Bronchial epithelial cell (primary cell): ENCODE results near the gene RET. TPM values are rescaled to one million over a fixed set of nuclear protein-coding genes. Genes with fewer than 3 reads are reported as not detected.

Experiments used
- DNase-seq: peaks from one replicate; pipeline ENCODE4 v3.0.0-alpha.2; 2010; ENCODE audit warnings: low read depth
- FAIRE-seq: peaks from 2 replicates; lab custom pipeline; 2011; peaks lifted over from hg19 to GRCh38; lab: Jason Lieb, UNC
- H3K27me3 ChIP-seq: 2 replicates; pipeline ENCODE4 v1.5.1; 2011; ENCODE audit warnings: low read length; ENCODE audit not compliant: control insufficient read depth, insufficient read depth
- H3K36me3 ChIP-seq: 2 replicates; pipeline ENCODE4 v1.5.1; 2011; ENCODE audit warnings: low read length; ENCODE audit not compliant: control insufficient read depth, insufficient read depth
- H3K4me3 ChIP-seq: 2 replicates; pipeline ENCODE4 v1.5.1; 2011; ENCODE audit warnings: mild to moderate bottlenecking, low read depth, low read length, control low read depth
- total RNA-seq: library from RNA; depleted of rRNA; stranded (reverse); fragments of >200 nt; gene quantifications from 2 replicates; pipeline ENCODE4 v1.2.1, GENCODE V29; 2014
- TF ChIP-seq, protein P1 (sequence below): IDR thresholded peaks from 2 replicates; pipeline ENCODE4 v1.5.1; 2011; ENCODE audit warnings: mild to moderate bottlenecking, moderate library complexity, low read length, control low read depth, inconsistent platforms; ENCODE audit not compliant: insufficient read depth, severe bottlenecking

RET gene
- total RNA-seq, 1 donor from 2014 or later: 0.53 TPM

DNA sequence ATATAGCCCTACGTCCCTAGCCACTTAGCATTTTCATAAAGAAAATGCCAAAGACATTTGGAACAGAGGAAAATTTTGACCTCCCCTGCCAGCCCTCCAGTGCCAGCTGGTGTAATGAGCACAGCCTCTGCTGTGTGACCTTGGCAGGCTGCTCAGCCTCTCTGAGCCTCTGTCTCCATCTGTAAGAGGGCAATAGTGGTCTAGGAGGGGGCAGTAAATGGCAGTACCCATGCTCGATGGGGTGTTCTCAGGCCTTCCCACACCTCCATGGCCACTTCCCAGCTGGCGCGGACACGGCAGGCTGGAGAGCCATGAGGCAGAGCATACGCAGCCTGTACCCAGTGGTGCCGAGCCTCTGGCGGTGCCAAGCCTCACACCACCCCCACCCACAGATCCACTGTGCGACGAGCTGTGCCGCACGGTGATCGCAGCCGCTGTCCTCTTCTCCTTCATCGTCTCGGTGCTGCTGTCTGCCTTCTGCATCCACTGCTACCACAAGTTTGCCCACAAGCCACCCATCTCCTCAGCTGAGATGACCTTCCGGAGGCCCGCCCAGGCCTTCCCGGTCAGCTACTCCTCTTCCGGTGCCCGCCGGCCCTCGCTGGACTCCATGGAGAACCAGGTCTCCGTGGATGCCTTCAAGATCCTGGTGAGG is 37.3 kb downstream of the RET start:
- Histone ChIP-seq H3K36me3 (no peaks in the 10 kb centered on the region), H3K27me3 (no peaks in the 10 kb centered on the region), H3K4me3 (no peak overlapping the region)
- TF ChIP-seq, protein P1, sequence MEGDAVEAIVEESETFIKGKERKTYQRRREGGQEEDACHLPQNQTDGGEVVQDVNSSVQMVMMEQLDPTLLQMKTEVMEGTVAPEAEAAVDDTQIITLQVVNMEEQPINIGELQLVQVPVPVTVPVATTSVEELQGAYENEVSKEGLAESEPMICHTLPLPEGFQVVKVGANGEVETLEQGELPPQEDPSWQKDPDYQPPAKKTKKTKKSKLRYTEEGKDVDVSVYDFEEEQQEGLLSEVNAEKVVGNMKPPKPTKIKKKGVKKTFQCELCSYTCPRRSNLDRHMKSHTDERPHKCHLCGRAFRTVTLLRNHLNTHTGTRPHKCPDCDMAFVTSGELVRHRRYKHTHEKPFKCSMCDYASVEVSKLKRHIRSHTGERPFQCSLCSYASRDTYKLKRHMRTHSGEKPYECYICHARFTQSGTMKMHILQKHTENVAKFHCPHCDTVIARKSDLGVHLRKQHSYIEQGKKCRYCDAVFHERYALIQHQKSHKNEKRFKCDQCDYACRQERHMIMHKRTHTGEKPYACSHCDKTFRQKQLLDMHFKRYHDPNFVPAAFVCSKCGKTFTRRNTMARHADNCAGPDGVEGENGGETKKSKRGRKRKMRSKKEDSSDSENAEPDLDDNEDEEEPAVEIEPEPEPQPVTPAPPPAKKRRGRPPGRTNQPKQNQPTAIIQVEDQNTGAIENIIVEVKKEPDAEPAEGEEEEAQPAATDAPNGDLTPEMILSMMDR: no peak
- DNase-seq (no peak), FAIRE-seq (no peak)

DNA sequence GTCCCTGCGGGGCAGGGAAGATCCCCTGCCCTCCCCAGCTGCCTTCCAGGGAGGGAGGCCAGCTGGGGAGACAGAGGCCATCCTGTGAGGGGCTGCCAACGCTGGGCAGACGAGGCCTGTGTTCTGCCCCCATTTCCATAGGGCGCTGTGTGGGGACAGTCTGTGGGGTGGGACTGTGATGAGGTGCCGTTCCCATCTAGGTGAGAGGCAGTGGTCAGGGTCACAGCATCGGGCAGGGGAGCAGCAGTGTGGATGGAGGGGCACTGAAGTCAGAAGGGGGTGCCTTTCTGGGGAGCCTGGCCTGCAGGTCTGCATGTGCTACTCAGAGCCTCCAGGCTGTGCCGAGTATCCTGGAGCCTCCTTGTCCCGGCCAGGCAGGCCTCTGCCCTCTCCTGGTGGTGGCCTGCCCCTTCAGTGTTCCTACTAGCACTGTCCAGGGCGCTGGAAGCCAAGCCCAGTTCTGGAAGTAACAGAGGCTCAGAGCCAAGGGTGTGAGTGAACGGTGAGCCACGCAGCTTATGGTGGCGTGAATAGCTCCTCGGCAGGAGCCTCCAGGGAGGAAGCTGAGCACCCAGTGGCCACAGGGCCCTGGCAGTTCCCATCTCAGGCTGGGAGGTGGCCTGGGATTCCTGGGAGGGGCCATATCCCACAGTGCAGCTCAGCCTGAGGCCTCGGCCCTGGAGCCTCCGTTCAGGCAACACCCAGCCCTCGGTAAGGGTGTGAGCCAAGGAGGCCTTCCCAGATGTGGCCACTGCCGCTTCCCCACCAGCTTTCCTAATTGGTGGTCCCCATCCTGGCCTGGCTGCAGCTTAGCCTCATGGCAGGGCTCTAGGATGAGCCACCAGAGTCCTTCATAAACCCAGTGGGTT is 38.1 kb downstream of the RET start:
- Histone ChIP-seq H3K36me3 (no peaks in the 10 kb centered on the region), H3K27me3 (no peaks in the 10 kb centered on the region), H3K4me3 (no peak overlapping the region)
- DNase-seq (no peak), FAIRE-seq (no peak)
- TF ChIP-seq, protein P1: no peak

DNA sequence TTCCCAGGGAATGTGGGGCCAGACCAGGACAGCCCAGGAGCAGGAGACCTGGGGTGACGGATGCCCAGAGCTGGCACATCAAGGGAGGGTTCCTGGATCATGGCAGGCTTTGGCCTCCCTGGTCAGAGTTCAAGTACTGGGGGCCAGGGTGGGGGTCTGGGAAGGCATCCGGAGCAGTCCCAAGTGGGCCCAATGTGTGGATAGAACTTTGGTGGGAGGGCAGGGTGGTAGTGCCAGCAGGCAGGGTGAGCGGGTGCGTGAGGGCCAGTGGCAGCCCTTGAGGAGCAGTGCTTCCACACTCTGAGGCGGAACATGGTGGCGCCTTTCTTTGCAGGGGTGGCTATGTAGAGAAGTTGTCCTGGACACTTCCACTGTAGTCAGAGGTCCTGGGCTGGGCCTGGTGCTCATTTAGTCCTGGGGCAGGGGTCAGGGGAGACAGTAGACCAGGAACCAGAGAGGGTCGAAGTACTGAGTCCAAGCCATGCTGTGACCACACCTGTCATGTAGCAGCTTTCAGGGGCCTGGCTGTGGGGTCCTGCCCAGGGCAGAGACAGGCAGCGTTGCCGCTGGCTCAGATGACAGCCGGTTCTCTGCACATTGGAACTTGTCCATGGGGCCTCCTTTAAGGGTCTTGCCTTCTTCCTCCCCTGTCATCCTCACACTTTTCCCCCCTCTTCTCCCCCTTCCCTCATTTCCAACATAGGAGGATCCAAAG is 39.2 kb downstream of the RET start:
- DNase-seq (no peak), FAIRE-seq (no peak)
- Histone ChIP-seq H3K4me3 (no peak overlapping the region), H3K36me3 (no peaks in the 10 kb centered on the region), H3K27me3 (no peaks in the 10 kb centered on the region)
- TF ChIP-seq, protein P1: no peak

DNA sequence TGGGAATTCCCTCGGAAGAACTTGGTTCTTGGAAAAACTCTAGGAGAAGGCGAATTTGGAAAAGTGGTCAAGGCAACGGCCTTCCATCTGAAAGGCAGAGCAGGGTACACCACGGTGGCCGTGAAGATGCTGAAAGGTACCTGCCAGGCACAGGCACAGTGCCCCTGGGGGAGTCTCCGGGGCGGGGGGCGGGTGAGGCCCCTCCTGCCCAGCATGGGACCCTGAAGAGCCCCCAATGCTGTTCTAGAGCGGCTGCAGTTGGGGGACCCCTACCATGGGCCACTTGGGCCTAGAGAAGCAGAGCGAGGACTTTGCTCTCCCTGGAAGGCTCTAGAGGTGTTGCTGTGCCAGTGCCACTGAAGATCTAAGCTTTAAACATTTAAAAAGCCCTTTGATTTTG is 39.7 kb downstream of the RET start:
- TF ChIP-seq, protein P1: no peak
- H3K4me3 ChIP-seq: no peak overlapping the region
- DNase-seq (no peak), FAIRE-seq (no peak)
- no peaks in the 10 kb centered on the region for H3K36me3 ChIP-seq
- no peaks in the 10 kb centered on the region for H3K27me3 ChIP-seq

DNA sequence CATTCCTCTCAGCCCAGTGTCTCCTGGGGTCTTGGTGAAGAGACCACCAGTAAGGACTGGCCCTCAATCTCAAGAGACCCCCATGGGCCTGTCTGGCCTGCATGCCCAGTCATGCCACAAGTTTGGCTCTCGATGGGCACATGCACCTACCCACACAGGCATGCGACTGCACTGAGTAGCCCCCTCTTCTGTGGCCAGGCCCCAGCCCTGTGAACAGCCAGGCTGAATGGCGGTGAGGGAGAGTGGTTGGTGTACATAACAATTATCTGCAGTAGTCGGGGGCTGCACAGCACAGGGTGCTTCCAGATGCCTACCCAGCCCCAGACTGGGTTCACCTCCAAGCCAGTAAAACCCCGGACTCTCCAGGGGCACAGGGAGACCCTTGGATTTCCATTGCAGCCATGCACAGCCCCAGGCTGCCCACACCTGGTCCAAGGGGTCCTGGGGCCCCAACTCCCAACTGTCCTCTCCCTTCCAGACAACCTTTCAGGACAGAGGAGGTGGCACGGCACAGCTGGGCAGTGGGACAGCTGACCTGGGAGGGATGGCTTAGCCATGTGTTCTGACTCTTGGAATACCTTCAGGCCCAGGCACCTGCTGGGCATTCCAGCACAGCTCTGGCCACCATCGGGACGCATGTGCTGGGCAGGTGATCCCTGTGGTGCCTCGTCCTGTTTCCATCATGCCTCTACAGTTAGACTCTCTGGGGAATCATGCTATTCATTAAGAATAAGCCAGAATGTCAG is 40.3 kb downstream of the RET start:
- no peak for DNase-seq
- no peak overlapping the region for H3K4me3 ChIP-seq
- no peaks in the 10 kb centered on the region for H3K27me3 ChIP-seq
- TF ChIP-seq, protein P1: no peak
- H3K36me3 ChIP-seq: no peaks in the 10 kb centered on the region
- FAIRE-seq: no peak
